HepG2 (cell line): Measurements from ENCODE around the gene CDO1. TPM values are rescaled to one million over a fixed set of nuclear protein-coding genes. Genes with fewer than 3 reads are reported as not detected.
A peak's percentile ranks its signal among the peaks of the same experiment; 100 is the strongest.

Experiments
- AKAP8 ChIP-seq: sonication (generic); formaldehyde crosslinking; IDR thresholded peaks from 2 replicates; pipeline ENCODE4 v1.5.1; 2020; ENCODE audit warnings: mild to moderate bottlenecking, missing genetic modification reagents
- HNRNPK ChIP-seq: fragments of 200-400 bp; formaldehyde crosslinking; IDR thresholded peaks from 2 replicates; pipeline ENCODE4 v1.6.1; 2018; ENCODE audit warnings: low read length, low read depth, moderate library complexity, mild to moderate bottlenecking; ENCODE audit not compliant: poor library complexity, severe bottlenecking
- NFE2L1 ChIP-seq: sonication (generic); formaldehyde crosslinking; IDR thresholded peaks from 2 replicates; pipeline ENCODE4 v1.4.0; 2020; ENCODE audit warnings: missing genetic modification reagents, mild to moderate bottlenecking, borderline replicate concordance
- SPEN ChIP-seq: sonication (generic); formaldehyde crosslinking; IDR thresholded peaks from 2 replicates; pipeline ENCODE4 v1.5.1; 2020; ENCODE audit warnings: low read depth, mild to moderate bottlenecking, missing genetic modification reagents
- ZKSCAN1 ChIP-seq: fragments of 150-350 bp; IDR thresholded peaks from 2 replicates; pipeline ENCODE4 v1.6.1; 2014; ENCODE audit warnings: low read length
- ZNF333 ChIP-seq: sonication (generic); formaldehyde crosslinking; IDR thresholded peaks from 2 replicates; pipeline ENCODE4 v1.4.0; 2020; ENCODE audit warnings: mild to moderate bottlenecking, missing genetic modification reagents, borderline replicate concordance
- polyA plus RNA-seq, 8 experiments: library from polyadenylated mRNA; depleted of rRNA in 3 of 8; stranded (reverse) in 7 of 8; unstranded in 1 of 8; fragments of >200 nt; fragmentation: Illumina TruSeq in 4 of 8; extraction: Trizol in 4 of 8; gene quantifications; 2 replicates each; pipeline versions ENCODE4 v1.2.1 to v1.2.3, GENCODE V29; 2011 to 2016; ENCODE audit warnings: low read depth in 4 of 8, missing spikeins in 1 of 8, mixed read lengths in 1 of 8; ENCODE audit not compliant: insufficient read depth in 1 of 8
- total RNA-seq, 5 experiments: library from RNA; depleted of rRNA; stranded (reverse); fragments of >200 nt; fragmentation: Illumina TruSeq; extraction: Trizol; gene quantifications; 2 replicates each; pipeline ENCODE4 v1.2.3, GENCODE V29; 2016; ENCODE audit warnings: low read depth in 1 of 5
- TF ChIP-seq, protein P1 (sequence below): sonication (generic); formaldehyde crosslinking; conservative IDR thresholded peaks from 2 replicates; pipeline ENCODE4 v1.5.0; 2020; ENCODE audit warnings: missing genetic modification reagents
- TF ChIP-seq, protein P2 (sequence below): sonication (generic); formaldehyde crosslinking; IDR thresholded peaks from 2 replicates; pipeline ENCODE4 v1.4.0; 2020; ENCODE audit warnings: mild to moderate bottlenecking, missing genetic modification reagents
- TF ChIP-seq, protein P3 (sequence below): sonication (generic); formaldehyde crosslinking; IDR thresholded peaks from 2 replicates; pipeline ENCODE4 v1.5.0; 2020; ENCODE audit warnings: mild to moderate bottlenecking, missing genetic modification reagents, borderline replicate concordance
- TF ChIP-seq, protein P4 (sequence below): IDR thresholded peaks from 2 replicates; pipeline ENCODE4 v1.4.0; 2020; ENCODE audit warnings: mild to moderate bottlenecking, missing genetic modification reagents
- TF ChIP-seq, protein P5 (sequence below): sonication (generic); formaldehyde crosslinking; IDR thresholded peaks from 2 replicates; pipeline ENCODE4 v1.5.1; 2020; ENCODE audit warnings: missing genetic modification reagents, mild to moderate bottlenecking, borderline replicate concordance

The CDO1 gene
- total and polyA plus RNA-seq, 2 of the 13 experiments (the other 11 are each of a cell fraction or from before 2014, with no cell fraction given): 3.2 to 4.4 TPM

DNA sequence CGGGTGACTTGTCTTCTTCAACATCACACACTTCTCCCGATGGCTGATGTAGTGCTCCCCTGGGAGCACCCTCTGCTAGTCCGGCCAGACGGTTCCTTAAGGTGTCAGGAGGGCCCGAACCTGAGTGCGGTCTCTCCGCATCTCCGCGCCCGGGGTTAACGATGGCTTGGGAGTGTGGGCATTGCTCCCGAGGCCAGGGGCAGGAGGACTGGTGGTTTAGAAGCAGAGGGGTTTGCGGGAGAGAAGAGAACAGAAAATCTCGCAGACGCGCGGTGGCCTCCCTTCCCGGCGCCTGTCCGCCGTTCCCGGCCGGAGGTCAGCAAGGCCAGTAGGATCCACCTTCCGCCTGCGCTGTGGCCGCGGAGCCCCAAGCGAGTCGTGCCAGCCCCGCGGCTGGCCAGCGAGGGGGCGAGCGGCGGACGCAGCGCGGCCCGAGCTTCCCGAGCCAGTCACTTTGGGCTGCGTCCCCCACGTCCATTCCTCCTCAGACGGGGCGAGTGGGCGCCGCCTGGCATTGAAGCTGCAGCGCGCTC lies 700 bp downstream of the CDO1 start (continued):
- TF ChIP-seq, protein P1, sequence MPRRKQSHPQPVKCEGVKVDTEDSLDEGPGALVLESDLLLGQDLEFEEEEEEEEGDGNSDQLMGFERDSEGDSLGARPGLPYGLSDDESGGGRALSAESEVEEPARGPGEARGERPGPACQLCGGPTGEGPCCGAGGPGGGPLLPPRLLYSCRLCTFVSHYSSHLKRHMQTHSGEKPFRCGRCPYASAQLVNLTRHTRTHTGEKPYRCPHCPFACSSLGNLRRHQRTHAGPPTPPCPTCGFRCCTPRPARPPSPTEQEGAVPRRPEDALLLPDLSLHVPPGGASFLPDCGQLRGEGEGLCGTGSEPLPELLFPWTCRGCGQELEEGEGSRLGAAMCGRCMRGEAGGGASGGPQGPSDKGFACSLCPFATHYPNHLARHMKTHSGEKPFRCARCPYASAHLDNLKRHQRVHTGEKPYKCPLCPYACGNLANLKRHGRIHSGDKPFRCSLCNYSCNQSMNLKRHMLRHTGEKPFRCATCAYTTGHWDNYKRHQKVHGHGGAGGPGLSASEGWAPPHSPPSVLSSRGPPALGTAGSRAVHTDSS (CRISPR knock-in tag): no peak
- TF ChIP-seq HNRNPK (no peak), SPEN (no peak), ZNF333 (CRISPR knock-in tag) (no peak), ZKSCAN1 (no peak), AKAP8 (CRISPR knock-in tag) (0 out of 2 replicates have a peak, but pooled peaks have one; percentile 45), NFE2L1 (CRISPR knock-in tag) (0 out of 2 replicates have a peak, but pooled peaks have one; percentile 19)
- TF ChIP-seq, protein P2, sequence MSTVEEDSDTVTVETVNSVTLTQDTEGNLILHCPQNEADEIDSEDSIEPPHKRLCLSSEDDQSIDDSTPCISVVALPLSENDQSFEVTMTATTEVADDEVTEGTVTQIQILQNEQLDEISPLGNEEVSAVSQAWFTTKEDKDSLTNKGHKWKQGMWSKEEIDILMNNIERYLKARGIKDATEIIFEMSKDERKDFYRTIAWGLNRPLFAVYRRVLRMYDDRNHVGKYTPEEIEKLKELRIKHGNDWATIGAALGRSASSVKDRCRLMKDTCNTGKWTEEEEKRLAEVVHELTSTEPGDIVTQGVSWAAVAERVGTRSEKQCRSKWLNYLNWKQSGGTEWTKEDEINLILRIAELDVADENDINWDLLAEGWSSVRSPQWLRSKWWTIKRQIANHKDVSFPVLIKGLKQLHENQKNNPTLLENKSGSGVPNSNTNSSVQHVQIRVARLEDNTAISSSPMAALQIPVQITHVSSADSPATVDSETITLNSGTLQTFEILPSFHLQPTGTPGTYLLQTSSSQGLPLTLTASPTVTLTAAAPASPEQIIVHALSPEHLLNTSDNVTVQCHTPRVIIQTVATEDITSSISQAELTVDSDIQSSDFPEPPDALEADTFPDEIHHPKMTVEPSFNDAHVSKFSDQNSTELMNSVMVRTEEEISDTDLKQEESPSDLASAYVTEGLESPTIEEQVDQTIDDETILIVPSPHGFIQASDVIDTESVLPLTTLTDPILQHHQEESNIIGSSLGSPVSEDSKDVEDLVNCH: no peak
- TF ChIP-seq, protein P3, sequence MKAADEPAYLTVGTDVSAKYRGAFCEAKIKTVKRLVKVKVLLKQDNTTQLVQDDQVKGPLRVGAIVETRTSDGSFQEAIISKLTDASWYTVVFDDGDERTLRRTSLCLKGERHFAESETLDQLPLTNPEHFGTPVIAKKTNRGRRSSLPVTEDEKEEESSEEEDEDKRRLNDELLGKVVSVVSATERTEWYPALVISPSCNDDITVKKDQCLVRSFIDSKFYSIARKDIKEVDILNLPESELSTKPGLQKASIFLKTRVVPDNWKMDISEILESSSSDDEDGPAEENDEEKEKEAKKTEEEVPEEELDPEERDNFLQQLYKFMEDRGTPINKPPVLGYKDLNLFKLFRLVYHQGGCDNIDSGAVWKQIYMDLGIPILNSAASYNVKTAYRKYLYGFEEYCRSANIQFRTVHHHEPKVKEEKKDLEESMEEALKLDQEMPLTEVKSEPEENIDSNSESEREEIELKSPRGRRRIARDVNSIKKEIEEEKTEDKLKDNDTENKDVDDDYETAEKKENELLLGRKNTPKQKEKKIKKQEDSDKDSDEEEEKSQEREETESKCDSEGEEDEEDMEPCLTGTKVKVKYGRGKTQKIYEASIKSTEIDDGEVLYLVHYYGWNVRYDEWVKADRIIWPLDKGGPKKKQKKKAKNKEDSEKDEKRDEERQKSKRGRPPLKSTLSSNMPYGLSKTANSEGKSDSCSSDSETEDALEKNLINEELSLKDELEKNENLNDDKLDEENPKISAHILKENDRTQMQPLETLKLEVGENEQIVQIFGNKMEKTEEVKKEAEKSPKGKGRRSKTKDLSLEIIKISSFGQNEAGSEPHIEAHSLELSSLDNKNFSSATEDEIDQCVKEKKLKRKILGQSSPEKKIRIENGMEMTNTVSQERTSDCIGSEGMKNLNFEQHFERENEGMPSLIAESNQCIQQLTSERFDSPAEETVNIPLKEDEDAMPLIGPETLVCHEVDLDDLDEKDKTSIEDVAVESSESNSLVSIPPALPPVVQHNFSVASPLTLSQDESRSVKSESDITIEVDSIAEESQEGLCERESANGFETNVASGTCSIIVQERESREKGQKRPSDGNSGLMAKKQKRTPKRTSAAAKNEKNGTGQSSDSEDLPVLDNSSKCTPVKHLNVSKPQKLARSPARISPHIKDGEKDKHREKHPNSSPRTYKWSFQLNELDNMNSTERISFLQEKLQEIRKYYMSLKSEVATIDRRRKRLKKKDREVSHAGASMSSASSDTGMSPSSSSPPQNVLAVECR: no peak
- TF ChIP-seq, protein P4, sequence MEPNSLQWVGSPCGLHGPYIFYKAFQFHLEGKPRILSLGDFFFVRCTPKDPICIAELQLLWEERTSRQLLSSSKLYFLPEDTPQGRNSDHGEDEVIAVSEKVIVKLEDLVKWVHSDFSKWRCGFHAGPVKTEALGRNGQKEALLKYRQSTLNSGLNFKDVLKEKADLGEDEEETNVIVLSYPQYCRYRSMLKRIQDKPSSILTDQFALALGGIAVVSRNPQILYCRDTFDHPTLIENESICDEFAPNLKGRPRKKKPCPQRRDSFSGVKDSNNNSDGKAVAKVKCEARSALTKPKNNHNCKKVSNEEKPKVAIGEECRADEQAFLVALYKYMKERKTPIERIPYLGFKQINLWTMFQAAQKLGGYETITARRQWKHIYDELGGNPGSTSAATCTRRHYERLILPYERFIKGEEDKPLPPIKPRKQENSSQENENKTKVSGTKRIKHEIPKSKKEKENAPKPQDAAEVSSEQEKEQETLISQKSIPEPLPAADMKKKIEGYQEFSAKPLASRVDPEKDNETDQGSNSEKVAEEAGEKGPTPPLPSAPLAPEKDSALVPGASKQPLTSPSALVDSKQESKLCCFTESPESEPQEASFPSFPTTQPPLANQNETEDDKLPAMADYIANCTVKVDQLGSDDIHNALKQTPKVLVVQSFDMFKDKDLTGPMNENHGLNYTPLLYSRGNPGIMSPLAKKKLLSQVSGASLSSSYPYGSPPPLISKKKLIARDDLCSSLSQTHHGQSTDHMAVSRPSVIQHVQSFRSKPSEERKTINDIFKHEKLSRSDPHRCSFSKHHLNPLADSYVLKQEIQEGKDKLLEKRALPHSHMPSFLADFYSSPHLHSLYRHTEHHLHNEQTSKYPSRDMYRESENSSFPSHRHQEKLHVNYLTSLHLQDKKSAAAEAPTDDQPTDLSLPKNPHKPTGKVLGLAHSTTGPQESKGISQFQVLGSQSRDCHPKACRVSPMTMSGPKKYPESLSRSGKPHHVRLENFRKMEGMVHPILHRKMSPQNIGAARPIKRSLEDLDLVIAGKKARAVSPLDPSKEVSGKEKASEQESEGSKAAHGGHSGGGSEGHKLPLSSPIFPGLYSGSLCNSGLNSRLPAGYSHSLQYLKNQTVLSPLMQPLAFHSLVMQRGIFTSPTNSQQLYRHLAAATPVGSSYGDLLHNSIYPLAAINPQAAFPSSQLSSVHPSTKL (CRISPR knock-in tag): peak; percentile 18; the same call in 1 of the 2 replicates
- TF ChIP-seq, protein P5, sequence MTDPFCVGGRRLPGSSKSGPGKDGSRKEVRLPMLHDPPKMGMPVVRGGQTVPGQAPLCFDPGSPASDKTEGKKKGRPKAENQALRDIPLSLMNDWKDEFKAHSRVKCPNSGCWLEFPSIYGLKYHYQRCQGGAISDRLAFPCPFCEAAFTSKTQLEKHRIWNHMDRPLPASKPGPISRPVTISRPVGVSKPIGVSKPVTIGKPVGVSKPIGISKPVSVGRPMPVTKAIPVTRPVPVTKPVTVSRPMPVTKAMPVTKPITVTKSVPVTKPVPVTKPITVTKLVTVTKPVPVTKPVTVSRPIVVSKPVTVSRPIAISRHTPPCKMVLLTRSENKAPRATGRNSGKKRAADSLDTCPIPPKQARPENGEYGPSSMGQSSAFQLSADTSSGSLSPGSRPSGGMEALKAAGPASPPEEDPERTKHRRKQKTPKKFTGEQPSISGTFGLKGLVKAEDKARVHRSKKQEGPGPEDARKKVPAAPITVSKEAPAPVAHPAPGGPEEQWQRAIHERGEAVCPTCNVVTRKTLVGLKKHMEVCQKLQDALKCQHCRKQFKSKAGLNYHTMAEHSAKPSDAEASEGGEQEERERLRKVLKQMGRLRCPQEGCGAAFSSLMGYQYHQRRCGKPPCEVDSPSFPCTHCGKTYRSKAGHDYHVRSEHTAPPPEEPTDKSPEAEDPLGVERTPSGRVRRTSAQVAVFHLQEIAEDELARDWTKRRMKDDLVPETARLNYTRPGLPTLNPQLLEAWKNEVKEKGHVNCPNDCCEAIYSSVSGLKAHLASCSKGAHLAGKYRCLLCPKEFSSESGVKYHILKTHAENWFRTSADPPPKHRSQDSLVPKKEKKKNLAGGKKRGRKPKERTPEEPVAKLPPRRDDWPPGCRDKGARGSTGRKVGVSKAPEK (CRISPR knock-in tag): 0 out of 2 replicates have a peak, but pooled peaks have one; percentile 23
